GM18868 (cell line): ENCODE data around the gene DCTN4.

Source experiments
- ATAC-seq: cut with Tn5 transposase; IDR thresholded peaks from one replicate; pipeline ENCODE4 v1.9.1; 2021; ENCODE audit warnings: mild to moderate bottlenecking, moderate library complexity; ENCODE audit not compliant: unreplicated experiment

Gene DCTN4

GRCh38 chr5:150672237-150672883 is 86.5 kb downstream of the DCTN4 start:
- ATAC-seq, result no peak

DNA sequence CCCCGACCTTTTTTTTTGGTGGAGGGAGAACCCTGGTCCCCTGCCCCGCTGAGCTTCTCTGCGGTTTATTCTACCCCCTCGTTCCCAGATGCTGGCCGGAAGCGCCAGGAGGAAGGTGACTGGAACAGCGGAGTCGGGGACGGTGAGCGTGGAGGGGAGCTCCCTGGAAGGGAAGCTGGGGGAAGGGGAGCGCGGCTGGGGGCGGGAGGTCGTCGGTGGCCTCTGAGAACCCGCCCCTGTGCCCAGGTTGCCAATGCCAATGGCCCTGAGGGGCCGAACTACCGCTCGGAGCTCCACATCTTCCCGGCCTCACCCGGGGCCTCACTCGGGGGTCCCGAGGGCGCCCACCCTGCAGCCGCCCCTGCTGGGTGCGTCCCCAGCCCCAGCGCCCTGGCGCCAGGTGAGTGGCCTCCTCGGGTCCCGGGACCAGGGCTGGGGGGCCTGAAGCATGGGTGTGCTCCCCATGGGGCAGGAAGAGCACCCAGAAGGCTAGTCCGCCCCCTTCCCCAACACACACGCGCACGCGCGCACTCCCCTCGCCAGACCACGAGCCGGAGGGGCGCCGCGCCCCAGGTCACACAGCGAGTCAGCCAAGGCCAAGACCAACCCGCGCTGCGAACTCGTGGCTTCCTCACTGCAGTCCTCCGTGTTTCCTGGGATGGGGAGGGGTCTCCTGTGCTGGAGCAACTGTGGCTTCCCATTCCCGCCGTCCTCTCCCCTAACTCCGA is 87.1 kb downstream of the DCTN4 start:
- ATAC-seq, result no peak

DNA sequence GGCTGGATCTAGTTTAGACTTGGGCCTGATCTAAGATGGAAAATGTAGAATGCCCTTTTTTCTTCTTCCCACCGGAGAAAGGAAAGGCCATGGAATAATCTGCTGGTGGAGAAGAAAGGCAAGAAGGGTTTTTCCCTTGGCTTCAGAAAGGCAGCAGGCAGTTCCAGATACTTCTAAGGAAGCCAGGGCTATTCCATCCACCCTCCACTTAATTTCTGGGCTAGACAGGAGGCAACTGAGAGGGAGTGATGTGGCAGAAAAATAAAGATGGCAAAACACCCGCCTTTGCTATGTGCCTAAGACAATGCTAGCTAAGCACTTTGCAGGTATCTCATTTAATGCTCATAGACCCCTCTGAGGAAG is 87.9 kb downstream of the DCTN4 start:
- no peak for ATAC-seq

- ATAC-seq, result no peak
These were observed 88.4 kb downstream of the DCTN4 start for GRCh38 chr5:150670275-150670947.

- ATAC-seq, result no peak
These were observed 93.8 kb downstream of the DCTN4 start for GRCh38 chr5:150665044-150665443.

DNA sequence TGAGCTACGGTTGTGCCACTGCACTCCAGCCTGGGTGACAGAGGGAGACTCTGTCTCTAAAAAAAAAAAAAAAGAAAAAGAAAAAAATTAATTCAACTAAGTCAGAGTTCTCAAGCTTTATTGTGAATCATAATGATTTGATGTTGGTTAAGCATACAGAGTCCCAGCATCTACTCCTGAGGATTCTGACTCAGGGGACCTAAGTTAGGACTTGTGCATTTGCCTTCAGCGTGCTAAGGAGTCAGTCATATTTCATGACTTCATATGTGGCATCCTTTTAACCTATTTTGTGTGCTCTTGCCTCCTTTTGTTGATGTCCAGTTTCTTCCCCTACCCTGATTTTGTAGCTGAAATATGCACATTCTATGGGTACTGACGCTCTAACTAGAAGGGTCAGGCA is 94.9 kb downstream of the DCTN4 start:
- ATAC-seq, result no peak

DNA sequence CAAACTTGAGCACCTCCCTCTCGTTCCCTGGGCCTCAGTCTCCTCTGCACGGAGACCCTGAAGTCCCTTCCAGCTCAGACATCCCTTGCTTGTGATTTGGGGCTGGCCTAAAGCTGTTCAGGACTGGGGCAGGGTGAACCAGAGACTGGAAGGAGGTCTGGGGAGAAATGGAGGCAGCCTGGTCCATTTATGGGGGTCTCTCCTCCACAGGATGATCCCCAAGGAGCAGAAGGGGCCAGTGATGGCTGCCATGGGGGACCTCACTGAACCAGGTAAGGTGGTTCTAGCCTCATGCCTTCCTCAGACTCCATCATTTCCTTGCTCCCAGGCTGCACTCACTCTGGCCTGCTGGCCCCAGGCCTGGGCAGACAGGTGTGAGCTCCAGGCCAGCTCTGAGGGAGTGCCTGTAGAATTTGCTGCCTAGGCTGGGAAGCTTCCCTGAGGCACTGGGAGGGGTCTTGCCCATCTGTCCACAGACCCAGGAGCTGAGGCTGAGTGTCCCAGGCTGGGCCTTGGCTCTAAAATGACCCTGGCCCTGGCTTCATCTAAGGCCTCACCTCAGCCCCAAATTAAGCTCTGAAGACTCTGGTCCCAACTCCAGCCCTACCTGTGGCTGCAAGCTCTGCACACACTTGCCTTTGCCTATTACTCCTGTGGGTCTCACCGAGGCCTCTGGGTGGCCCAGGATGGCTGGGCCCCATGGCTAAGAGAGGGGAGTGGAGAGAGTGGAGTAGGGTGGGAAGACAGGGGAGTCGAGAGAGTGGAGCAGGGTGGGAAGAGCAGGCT is 95.9 kb downstream of the DCTN4 start:
- ATAC-seq, result no peak

DNA sequence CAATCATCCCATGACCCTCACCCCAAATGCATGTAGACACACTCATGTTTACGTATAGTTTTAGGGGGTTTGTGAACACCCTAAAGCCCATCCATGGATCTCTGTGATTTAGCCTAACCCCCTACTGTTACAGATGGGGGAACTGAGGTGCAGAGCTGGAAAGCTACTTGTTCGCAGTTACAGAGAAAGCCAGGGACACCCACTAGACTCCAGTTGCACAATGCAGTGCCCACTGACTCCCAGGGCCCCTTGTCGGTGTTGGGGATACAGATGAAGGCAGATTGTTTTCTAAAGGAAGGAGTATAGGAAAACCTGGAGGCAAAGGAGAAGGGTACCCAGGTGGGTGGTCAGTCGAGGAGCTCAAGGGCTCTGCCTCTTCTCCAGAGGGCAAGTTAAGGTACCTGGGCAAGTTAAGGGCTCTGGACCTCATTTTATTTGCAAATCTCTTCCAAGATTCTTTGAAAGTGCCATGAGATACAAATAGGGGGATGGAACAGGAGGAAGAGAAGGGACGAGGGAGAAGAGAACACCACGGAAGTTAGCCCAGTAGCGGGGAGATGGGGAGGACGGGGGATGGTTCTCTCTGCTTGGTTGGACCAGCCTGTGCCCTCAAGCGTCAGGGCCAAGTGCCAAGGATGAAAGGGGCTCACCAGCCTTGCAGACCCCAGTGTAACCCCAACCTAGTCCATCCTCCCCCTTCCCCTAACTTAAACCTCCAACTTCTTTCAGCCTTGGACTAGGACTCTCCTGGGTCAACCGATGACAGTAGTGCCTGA is 96.8 kb downstream of the DCTN4 start:
- ATAC-seq, result no peak

DNA sequence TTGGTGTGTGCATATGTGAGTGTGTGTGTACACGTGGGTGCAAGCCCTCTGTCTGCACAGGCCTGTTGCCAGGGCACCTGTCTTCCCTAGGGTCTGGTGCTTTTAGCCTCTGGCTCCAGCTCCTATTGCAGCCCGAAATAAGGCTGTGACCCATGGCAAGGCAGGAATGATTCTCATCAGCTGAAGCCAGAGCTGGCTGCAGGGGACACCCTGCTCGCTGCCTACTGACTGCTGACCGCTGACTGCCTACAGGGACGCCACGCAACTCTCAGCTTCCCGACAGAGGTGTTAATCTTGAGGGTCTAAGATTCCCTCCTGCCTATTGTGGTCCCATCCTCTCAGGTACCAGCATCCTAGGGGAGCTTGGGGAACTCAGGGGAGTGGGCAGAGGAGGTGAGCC is 97.7 kb downstream of the DCTN4 start, which contains the start of gene MYOZ3:
MYOZ3 (plus strand) TSS at position 166 of the 400 bp plus-strand sequence. CDS start 1,691 bp downstream, outside the sequence.
- ATAC-seq, result no peak

GRCh38 chr5:150660108-150660831 is 98.5 kb downstream of the DCTN4 start:
- no peak for ATAC-seq

- no peak for ATAC-seq
These were observed 99.3 kb downstream of the DCTN4 start for GRCh38 chr5:150659360-150660107.

DNA sequence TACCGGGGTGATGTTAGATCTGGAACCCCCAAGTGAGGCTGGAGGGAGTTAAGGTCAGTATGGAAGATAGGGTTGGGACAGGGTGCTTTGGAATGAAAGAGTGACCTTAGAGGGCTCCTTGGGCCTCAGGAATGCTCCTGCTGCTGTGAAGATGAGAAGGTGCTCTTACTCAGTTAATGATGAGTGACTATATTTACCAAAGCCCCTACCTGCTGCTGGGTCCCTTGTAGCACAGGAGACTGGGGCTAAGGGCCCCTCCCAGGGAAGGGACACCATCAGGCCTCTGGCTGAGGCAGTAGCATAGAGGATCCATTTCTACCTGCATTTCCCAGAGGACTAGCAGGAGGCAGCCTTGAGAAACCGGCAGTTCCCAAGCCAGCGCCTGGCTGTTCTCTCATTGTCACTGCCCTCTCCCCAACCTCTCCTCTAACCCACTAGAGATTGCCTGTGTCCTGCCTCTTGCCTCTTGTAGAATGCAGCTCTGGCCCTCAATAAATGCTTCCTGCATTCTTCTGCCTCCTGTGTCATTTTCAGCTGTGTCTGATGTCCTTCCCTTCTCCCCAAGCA is 100.0 kb downstream of the DCTN4 start:
- ATAC-seq, result no peak
